ENCODE results near the gene SOCS6. TPM values are rescaled to one million over a fixed set of nuclear protein-coding genes. Genes with fewer than 3 reads are reported as not detected.

The SOCS6 gene
- polyA plus RNA-seq, 1 of the 3 experiments (the other 2 are of a cell fraction), result 12.1 TPM

- no peak for DNase-seq
- Histone ChIP-seq H3K4me1 (ENCODE audit: control insufficient read depth in 1 of 2, insufficient read depth in 2 of 2, low read depth in 1 of 2, low read length in 1 of 2) (peaks cover 0 to 9% of the 10 kb centered on the region in 2 experiments; a peak in 2 of 4 replicates), H3K9me2 (no peaks in the 10 kb centered on the region), H2AFZ (ENCODE audit: low read depth) (no peak overlapping the region), H3K36me3 (replicated peaks in 1 of 2; ENCODE audit: control insufficient read depth in 1 of 2, insufficient read depth in 2 of 2, low read length in 1 of 2) (peaks cover 0 to 7% of the 10 kb centered on the region in 2 experiments), H3K4me2 (no peak overlapping the region), H3K27me3 (ENCODE audit: insufficient read depth) (no peaks in the 10 kb centered on the region), H3K4me3 (ENCODE audit: low read depth in 2 of 2, low read length in 1 of 2) (no peak overlapping the region), H3K9ac (no peak overlapping the region), H3K9me3 (peaks cover 6% of the 10 kb centered on the region; the same call in 1 of the 2 replicates), H3F3A (replicated peaks; ENCODE audit: insufficient read depth) (peaks cover 27% of the 10 kb centered on the region), H3K27ac (ENCODE audit: low read depth in 2 of 2, low read length in 1 of 2) (peak overlapping the region in 1 of 2 experiments; percentile 98; a peak in 2 of 4 replicates), H3K79me2 (ENCODE audit: insufficient read depth) (no peaks in the 10 kb centered on the region), H4K20me1 (ENCODE audit: insufficient read depth) (no peaks in the 10 kb centered on the region)
- POLR2A ChIA-PET, result no interaction called here
- 96% methylated on average over 6 of the region's 6 CpGs for WGBS (ENCODE audit: low lambda C conversion rate)
- no peak for TF ChIP-seq TCF12 (IDR thresholded peaks at IDR 0.05)
- no peak for TF ChIP-seq USF2 (IDR thresholded peaks at IDR 0.05; ENCODE audit: borderline replicate concordance, low read depth, low read length)
- no peak for TF ChIP-seq RAD21 (IDR thresholded peaks at IDR 0.05; ENCODE audit: low read length)
- no peak for TF ChIP-seq RFX5 (IDR thresholded peaks at IDR 0.05; ENCODE audit: low read length)
- TF ChIP-seq, protein P1, sequence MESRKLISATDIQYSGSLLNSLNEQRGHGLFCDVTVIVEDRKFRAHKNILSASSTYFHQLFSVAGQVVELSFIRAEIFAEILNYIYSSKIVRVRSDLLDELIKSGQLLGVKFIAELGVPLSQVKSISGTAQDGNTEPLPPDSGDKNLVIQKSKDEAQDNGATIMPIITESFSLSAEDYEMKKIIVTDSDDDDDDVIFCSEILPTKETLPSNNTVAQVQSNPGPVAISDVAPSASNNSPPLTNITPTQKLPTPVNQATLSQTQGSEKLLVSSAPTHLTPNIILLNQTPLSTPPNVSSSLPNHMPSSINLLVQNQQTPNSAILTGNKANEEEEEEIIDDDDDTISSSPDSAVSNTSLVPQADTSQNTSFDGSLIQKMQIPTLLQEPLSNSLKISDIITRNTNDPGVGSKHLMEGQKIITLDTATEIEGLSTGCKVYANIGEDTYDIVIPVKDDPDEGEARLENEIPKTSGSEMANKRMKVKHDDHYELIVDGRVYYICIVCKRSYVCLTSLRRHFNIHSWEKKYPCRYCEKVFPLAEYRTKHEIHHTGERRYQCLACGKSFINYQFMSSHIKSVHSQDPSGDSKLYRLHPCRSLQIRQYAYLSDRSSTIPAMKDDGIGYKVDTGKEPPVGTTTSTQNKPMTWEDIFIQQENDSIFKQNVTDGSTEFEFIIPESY (IDR thresholded peaks at IDR 0.05; ENCODE audit: borderline replicate concordance, low read depth), result no peak
- TF ChIP-seq JUND (IDR thresholded peaks at IDR 0.05), result no peak
- TF ChIP-seq CHD2 (IDR thresholded peaks at IDR 0.05; ENCODE audit: low read length, partially characterized antibody), result no peak
- CTCF ChIA-PET, result no interaction called here
These were observed 70.2 kb downstream of the SOCS6 start for GRCh38 chr18:70359071-70359470.

DNA sequence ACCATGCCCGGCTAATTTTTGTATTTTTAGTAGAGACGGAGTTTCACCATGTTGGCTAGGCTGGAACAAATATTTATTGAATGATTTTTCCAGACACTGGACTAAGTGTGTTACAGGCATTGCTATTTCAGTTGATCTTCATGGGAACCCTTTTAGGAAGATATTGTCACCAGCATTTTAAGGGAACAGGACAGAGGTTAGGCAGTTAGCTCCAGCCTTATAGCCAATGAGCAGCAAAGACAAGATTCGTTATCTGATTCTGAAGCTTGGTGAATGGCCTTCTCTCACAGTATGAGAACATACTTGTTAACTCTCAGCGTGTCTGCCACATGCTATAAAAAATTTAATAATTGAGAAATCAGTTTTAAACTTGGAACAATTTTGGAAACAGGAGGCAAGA lies 73.4 kb downstream of the SOCS6 start:
- POLR2A ChIA-PET, result no interaction called here
- H3K9ac ChIP-seq, result no peak overlapping the region
- H3K9me3 ChIP-seq, result no peaks in the 10 kb centered on the region
- CTCF ChIA-PET, result interaction anchor here (0.6 to 0.9 kb wide), 2 partner anchors 16 to 72 kb away, joined by 3 read pairs; no protein-coding TSS in a partner anchor
- no peak overlapping the region for H3K27ac ChIP-seq (ENCODE audit: low read depth in 2 of 2, low read length in 1 of 2)
- DNase-seq, result no peak
- H3K4me1 ChIP-seq (ENCODE audit: control insufficient read depth in 1 of 2, insufficient read depth in 2 of 2, low read depth in 1 of 2, low read length in 1 of 2), result peaks cover 0 to 6% of the 10 kb centered on the region in 2 experiments; a peak in 2 of 4 replicates
- H3K4me3 ChIP-seq (ENCODE audit: low read depth in 2 of 2, low read length in 1 of 2), result no peak overlapping the region
- no peak overlapping the region for H2AFZ ChIP-seq (ENCODE audit: low read depth)
- TF ChIP-seq GABPA (IDR thresholded peaks at IDR 0.05; ENCODE audit: low read depth) (no peak), JUND (IDR thresholded peaks at IDR 0.05) (no peak), POLR2AphosphoS5 (IDR thresholded peaks at IDR 0.05; ENCODE audit: low read depth, low read length) (no peak), RAD21 (IDR thresholded peaks at IDR 0.05; ENCODE audit: low read length) (no peak), GATA2 (CRISPR knock-in tag; IDR thresholded peaks at IDR 0.05) (no peak)
- H3F3A ChIP-seq (replicated peaks; ENCODE audit: insufficient read depth), result peaks cover 20% of the 10 kb centered on the region
- no peaks in the 10 kb centered on the region for H3K9me2 ChIP-seq
- no peaks in the 10 kb centered on the region for H3K79me2 ChIP-seq (ENCODE audit: insufficient read depth)
- H4K20me1 ChIP-seq (ENCODE audit: insufficient read depth), result no peaks in the 10 kb centered on the region
- no peak overlapping the region for H3K4me2 ChIP-seq
- no peaks in the 10 kb centered on the region for H3K36me3 ChIP-seq (replicated peaks in 1 of 2; ENCODE audit: control insufficient read depth in 1 of 2, insufficient read depth in 2 of 2, low read length in 1 of 2)
- no peaks in the 10 kb centered on the region for H3K27me3 ChIP-seq (ENCODE audit: insufficient read depth)
- 97% methylated on average over 4 of the region's 4 CpGs for WGBS (ENCODE audit: low lambda C conversion rate)
